HCT116 (cell line): ENCODE results near the gene SPINK2. TPM values are rescaled to one million over a fixed set of nuclear protein-coding genes. Genes with fewer than 3 reads are reported as not detected.

ENCODE experiments used
- ATAC-seq: fragments of 200-7000 bp; cut with Tn5 transposase; 2 replicates; pipeline ENCODE4 v1.9.1; 2020; ENCODE audit warnings: mild to moderate bottlenecking, moderate library complexity
- BruUV-seq: library from RNA; stranded (reverse); fragments of 400-500 nt; replicated peaks from 2 replicates; lab custom pipeline; 2021; lab: Mats Ljungman, UMichigan
- CTCF ChIA-PET: fragments of 300-600 bp; sonication (Branson Sonifier 250); formaldehyde crosslinking; loops from one replicate; lab custom pipeline; 2021; ENCODE audit warnings: antibody characterized with exemption; lab: Charles Lee
- POLR2A ChIA-PET: fragments of 300-600, 350-600 bp; sonication (Branson Sonifier 250); formaldehyde crosslinking; loops from one replicate; lab custom pipeline; 2021; ENCODE audit warnings: antibody characterized with exemption; lab: Charles Lee
- RAD21 ChIA-PET, 2 experiments: fragments of 300-600 bp; sonication (Branson Sonifier 250); formaldehyde crosslinking; loops; one replicate each; lab custom pipeline; 2023; ENCODE audit warnings: low total read pairs in 2 of 2; ENCODE audit not compliant: uncharacterized antibody in 2 of 2, unreplicated experiment in 2 of 2, low non-redundant PET in 1 of 2; lab: Charles Lee
- DNase-seq: peaks from one replicate; pipeline ENCODE4 v3.0.0-alpha.2; 2010; ENCODE audit warnings: low read depth, low spot score
- H2AFZ ChIP-seq: fragments of 200-600 bp; shearing (Covaris generic), sonication (generic); 2 replicates; pipeline ENCODE4 v1.6.1; 2017; ENCODE audit warnings: low read depth, mixed run types, mixed read lengths, antibody characterized with exemption, low read length; ENCODE audit not compliant: poor library complexity, severe bottlenecking
- H3K27ac ChIP-seq: 2 replicates; pipeline ENCODE4 v1.5.1; 2012; ENCODE audit warnings: low read depth, low read length
- H3K27me3 ChIP-seq: fragments of 200-600 bp; sonication (generic); 2 replicates; pipeline ENCODE4 v1.6.1; 2016; ENCODE audit warnings: mixed run types, low read length, mixed read lengths; ENCODE audit not compliant: insufficient read depth
- H3K36me3 ChIP-seq, 2 experiments: fragments of 200-500 bp in 1 of 2; fragments of 200-600 bp in 1 of 2; sonication (Bioruptor generic) in 1 of 2; sonication (generic) in 1 of 2; 2 replicates each; pipeline versions ENCODE4 v1.5.1 to v1.6.1; 2014 to 2016; ENCODE audit warnings: low read length in 2 of 2, inconsistent platforms in 1 of 2, mixed read lengths in 1 of 2, mixed run types in 1 of 2; ENCODE audit not compliant: insufficient read depth in 2 of 2, control insufficient read depth in 1 of 2
- H3K4me1 ChIP-seq, 2 experiments: fragments of 200-600 bp in 1 of 2; sonication (generic) in 1 of 2; 2 replicates each; pipeline versions ENCODE4 v1.5.1 to v1.6.1; 2012 to 2017; ENCODE audit warnings: low read length in 2 of 2, inconsistent platforms in 1 of 2, mild to moderate bottlenecking in 1 of 2, mixed read lengths in 1 of 2, mixed run types in 1 of 2, moderate library complexity in 1 of 2; ENCODE audit not compliant: insufficient read depth in 2 of 2, control insufficient read depth in 1 of 2
- H3K4me2 ChIP-seq: fragments of 200-600 bp; sonication (generic); 2 replicates; pipeline ENCODE4 v1.6.1; 2017; ENCODE audit warnings: mixed run types, low read length, mixed read lengths
- H3K4me3 ChIP-seq, 2 experiments: fragments of 200-600 bp in 1 of 2; sonication (generic) in 1 of 2; replicated peaks in 1 of 2; 2 replicates each; pipeline ENCODE4 v1.5.1; 2011 to 2016; ENCODE audit warnings: low read length in 2 of 2, control low read depth in 1 of 2, low read depth in 1 of 2, mild to moderate bottlenecking in 1 of 2, mixed read lengths in 1 of 2, mixed run types in 1 of 2
- H3K79me2 ChIP-seq: fragments of 200-600 bp; sonication (generic); 2 replicates; pipeline ENCODE4 v1.6.1; 2017; ENCODE audit warnings: mild to moderate bottlenecking, mixed run types, low read length, moderate library complexity, mixed read lengths; ENCODE audit not compliant: insufficient read depth
- H3K9ac ChIP-seq: fragments of 200-600 bp; sonication (generic); 2 replicates; pipeline ENCODE4 v1.6.1; 2016; ENCODE audit warnings: low read length, mixed read lengths
- H3K9me2 ChIP-seq: fragments of 200-600 bp; sonication (generic), shearing (Covaris generic); 2 replicates; pipeline ENCODE4 v1.6.1; 2017; ENCODE audit warnings: mixed run types, mild to moderate bottlenecking, moderate library complexity; ENCODE audit not compliant: insufficient read depth
- H3K9me3 ChIP-seq, 2 experiments: fragments of 200-500 bp in 1 of 2; fragments of 200-600 bp in 1 of 2; sonication (Bioruptor generic) in 1 of 2; sonication (generic) in 1 of 2; 2 replicates each; pipeline ENCODE4 v1.6.1; 2014 to 2017; ENCODE audit warnings: low read length in 2 of 2, mixed read lengths in 2 of 2, inconsistent platforms in 1 of 2, low read depth in 1 of 2, mild to moderate bottlenecking in 1 of 2, mixed run types in 1 of 2, moderate library complexity in 1 of 2; ENCODE audit not compliant: control insufficient read depth in 1 of 2, insufficient read depth in 1 of 2
- H4K20me1 ChIP-seq: fragments of 200-600 bp; sonication (generic), shearing (Covaris generic); 2 replicates; pipeline ENCODE4 v1.6.1; 2017; ENCODE audit warnings: mixed run types, mild to moderate bottlenecking, moderate library complexity; ENCODE audit not compliant: insufficient read depth
- ATF3 ChIP-seq: IDR thresholded peaks from 2 replicates; pipeline ENCODE4 v1.6.1; 2012
- CBX3 ChIP-seq: IDR thresholded peaks from 2 replicates; pipeline ENCODE4 v1.6.1; 2012; ENCODE audit warnings: low read depth
- CEBPB ChIP-seq: IDR thresholded peaks from 2 replicates; pipeline ENCODE4 v1.6.1; 2012; ENCODE audit warnings: low read depth
- EGR1 ChIP-seq: IDR thresholded peaks from 2 replicates; pipeline ENCODE4 v1.6.1; 2012; ENCODE audit warnings: low read depth
- EZH2 ChIP-seq: fragments of 200-600 bp; sonication (generic); IDR thresholded peaks from 2 replicates; pipeline ENCODE4 v1.6.1; 2017; ENCODE audit warnings: antibody characterized with exemption, mixed run types
- JUND ChIP-seq: IDR thresholded peaks from 2 replicates; pipeline ENCODE4 v1.6.1; 2012
- MAX ChIP-seq: IDR thresholded peaks from 2 replicates; pipeline ENCODE4 v1.6.1; 2012
- POLR2AphosphoS5 ChIP-seq: IDR thresholded peaks from 2 replicates; pipeline ENCODE4 v1.6.1; 2011; ENCODE audit warnings: mild to moderate bottlenecking, low read depth, low read length, moderate library complexity
- REST ChIP-seq: IDR thresholded peaks from 2 replicates; pipeline ENCODE4 v1.6.1; 2012; ENCODE audit warnings: low read depth
- SP1 ChIP-seq: IDR thresholded peaks from 2 replicates; pipeline ENCODE4 v1.6.1; 2012; ENCODE audit warnings: low read depth
- SRF ChIP-seq: IDR thresholded peaks from 2 replicates; pipeline ENCODE4 v1.6.1; 2012; ENCODE audit warnings: low read depth
- TCF7L2 ChIP-seq: IDR thresholded peaks from 2 replicates; pipeline ENCODE4 v1.7.0; 2011; ENCODE audit warnings: borderline replicate concordance, inconsistent platforms; ENCODE audit not compliant: insufficient read depth, insufficient read length; ENCODE audit errors: extremely low read depth
- ZBTB33 ChIP-seq: IDR thresholded peaks from 2 replicates; pipeline ENCODE4 v1.6.1; 2011; ENCODE audit warnings: mild to moderate bottlenecking, low read length, moderate library complexity; ENCODE audit not compliant: insufficient replicate concordance; ENCODE audit errors: extremely low read depth
- ZFX ChIP-seq: fragments of 450-650 bp; IDR thresholded peaks from 2 replicates; pipeline ENCODE4 v1.6.1; 2017
- ZNF274 ChIP-seq: fragments of 200-500 bp; sonication (Bioruptor generic); IDR thresholded peaks from 2 replicates; pipeline ENCODE4 v1.6.1; 2014; ENCODE audit warnings: mild to moderate bottlenecking, low read depth, low read length, inconsistent platforms
- intact Hi-C: fragments of 100-400 bp; cut with micrococcal nuclease; formaldehyde crosslinking; loops from 2 replicates; pipeline ENCODE4 v1.10.0; 2022
- total RNA-seq: library from RNA; stranded (reverse); gene quantifications from one replicate; pipeline ENCODE4 v1.2.1, GENCODE V29; 2021; ENCODE audit not compliant: unreplicated experiment

The SPINK2 gene
- total RNA-seq, 1 experiment from 2014 or later, result 2.4 TPM

- Histone ChIP-seq H3K79me2 (no peaks in the 10 kb centered on the region), H3K27ac (no peak overlapping the region), H3K9me3 (no peaks in the 10 kb centered on the region), H3K4me3 (no peak overlapping the region), H2AFZ (no peak overlapping the region), H3K27me3 (no peaks in the 10 kb centered on the region), H4K20me1 (no peaks in the 10 kb centered on the region), H3K4me1 (no peaks in the 10 kb centered on the region), H3K9me2 (no peaks in the 10 kb centered on the region), H3K36me3 (no peaks in the 10 kb centered on the region), H3K9ac (no peak overlapping the region), H3K4me2 (no peak overlapping the region)
- TF ChIP-seq CBX3 (no peak), TCF7L2 (no peak), SRF (no peak), ZFX (no peak), ZNF274 (no peak), ZBTB33 (no peak), EGR1 (no peak), SP1 (no peak), JUND (no peak), POLR2AphosphoS5 (no peak), EZH2 (no peak), REST (no peak), MAX (no peak), ATF3 (no peak), CEBPB (no peak)
- ChIA-PET RAD21 (no interaction called here), CTCF (no interaction called here), POLR2A (no interaction called here)
- ATAC-seq (no peak), DNase-seq (no peak)
- BruUV-seq, result no TSS peak
- intact Hi-C loops, result no loop called here
Measured at GRCh38 chr4:56860781-56861180, 39.3 kb upstream of the SPINK2 start.
